SU-DHL-6 (cell line): ENCODE results near the gene RAB11FIP3.
A peak's percentile ranks its signal among the peaks of the same experiment; 100 is the strongest.
"Not testable (repeated sequence)": the region's sequence is repeated elsewhere in the genome, so short reads cannot be mapped to it uniquely, and the experiment has no call there.

Experiments used
- H2AFZ ChIP-seq: fragments of 200-600 bp; sonication (generic); 2 replicates; pipeline ENCODE4 v1.6.1; 2014; ENCODE audit warnings: low read depth, mild to moderate bottlenecking, moderate library complexity, mixed read lengths, antibody characterized with exemption, low read length; ENCODE audit not compliant: severe bottlenecking
- H3F3A ChIP-seq: fragments of 200-600 bp; shearing (Covaris generic); 2 replicates; pipeline ENCODE4 v1.6.0; 2016; ENCODE audit warnings: antibody characterized with exemption, mild to moderate bottlenecking; ENCODE audit not compliant: insufficient read depth
- H3K27ac ChIP-seq: fragments of 200-600 bp; sonication (generic); 2 replicates; pipeline ENCODE4 v1.5.1; 2016; ENCODE audit warnings: low read depth, mild to moderate bottlenecking, low read length, moderate library complexity, mixed read lengths
- H3K27me3 ChIP-seq: fragments of 200-600 bp; sonication (generic), shearing (Covaris generic); 2 replicates; pipeline ENCODE4 v1.6.0; 2014; ENCODE audit warnings: mild to moderate bottlenecking, low read length
- H3K36me3 ChIP-seq: fragments of 200-600 bp; sonication (generic); 2 replicates; pipeline ENCODE4 v1.6.1; 2014; ENCODE audit warnings: mild to moderate bottlenecking, low read length, mixed read lengths
- H3K4me2 ChIP-seq: fragments of 300-600, 200-600 bp; shearing (Covaris generic), sonication (generic); 2 replicates; pipeline ENCODE4 v1.6.0; 2014; ENCODE audit warnings: low read length, low read depth, mild to moderate bottlenecking; ENCODE audit not compliant: poor library complexity, severe bottlenecking
- H3K4me3 ChIP-seq: fragments of 200-600 bp; sonication (generic); 2 replicates; pipeline ENCODE4 v1.5.1; 2014; ENCODE audit warnings: antibody characterized with exemption, low read length, mild to moderate bottlenecking, mixed read lengths; ENCODE audit not compliant: insufficient read depth, poor library complexity, severe bottlenecking
- H3K79me2 ChIP-seq: fragments of 200-600 bp; sonication (generic); 2 replicates; pipeline ENCODE4 v1.6.1; 2014; ENCODE audit warnings: mild to moderate bottlenecking, low read length, moderate library complexity; ENCODE audit not compliant: insufficient read depth
- H3K9ac ChIP-seq: fragments of 200-600 bp; sonication (generic); 2 replicates; pipeline ENCODE4 v1.7.0; 2014; ENCODE audit warnings: mild to moderate bottlenecking, low read length
- H3K9me2 ChIP-seq: fragments of 200-600 bp; sonication (generic); replicated peaks from 2 replicates; pipeline ENCODE4 v1.6.1; 2014; ENCODE audit warnings: low read length; ENCODE audit not compliant: insufficient read depth
- H3K9me3 ChIP-seq: fragments of 200-600 bp; sonication (generic); 2 replicates; pipeline ENCODE4 v1.6.1; 2014; ENCODE audit warnings: low read length, mixed read lengths; ENCODE audit not compliant: insufficient read depth
- H4K20me1 ChIP-seq: fragments of 200-600 bp; sonication (generic); 2 replicates; pipeline ENCODE4 v1.6.1; 2014; ENCODE audit warnings: low read depth, mild to moderate bottlenecking, antibody characterized with exemption, low read length, moderate library complexity, mixed read lengths
- EZH2phosphoT487 ChIP-seq: fragments of 200-600 bp; sonication (generic), shearing (Covaris generic); conservative IDR thresholded peaks from 2 replicates; pipeline ENCODE4 v1.6.1; 2018; ENCODE audit warnings: mild to moderate bottlenecking, antibody characterized with exemption, low read length, moderate library complexity, mixed read lengths
- TF ChIP-seq, protein P1 (sequence below): fragments of 200-600 bp; sonication (generic); IDR thresholded peaks from one replicate; pipeline ENCODE4 v1.5.1; 2017; ENCODE audit warnings: antibody characterized with exemption, mild to moderate bottlenecking, low read length, moderate library complexity; ENCODE audit not compliant: insufficient read depth, poor library complexity, severe bottlenecking

The RAB11FIP3 gene

DNA sequence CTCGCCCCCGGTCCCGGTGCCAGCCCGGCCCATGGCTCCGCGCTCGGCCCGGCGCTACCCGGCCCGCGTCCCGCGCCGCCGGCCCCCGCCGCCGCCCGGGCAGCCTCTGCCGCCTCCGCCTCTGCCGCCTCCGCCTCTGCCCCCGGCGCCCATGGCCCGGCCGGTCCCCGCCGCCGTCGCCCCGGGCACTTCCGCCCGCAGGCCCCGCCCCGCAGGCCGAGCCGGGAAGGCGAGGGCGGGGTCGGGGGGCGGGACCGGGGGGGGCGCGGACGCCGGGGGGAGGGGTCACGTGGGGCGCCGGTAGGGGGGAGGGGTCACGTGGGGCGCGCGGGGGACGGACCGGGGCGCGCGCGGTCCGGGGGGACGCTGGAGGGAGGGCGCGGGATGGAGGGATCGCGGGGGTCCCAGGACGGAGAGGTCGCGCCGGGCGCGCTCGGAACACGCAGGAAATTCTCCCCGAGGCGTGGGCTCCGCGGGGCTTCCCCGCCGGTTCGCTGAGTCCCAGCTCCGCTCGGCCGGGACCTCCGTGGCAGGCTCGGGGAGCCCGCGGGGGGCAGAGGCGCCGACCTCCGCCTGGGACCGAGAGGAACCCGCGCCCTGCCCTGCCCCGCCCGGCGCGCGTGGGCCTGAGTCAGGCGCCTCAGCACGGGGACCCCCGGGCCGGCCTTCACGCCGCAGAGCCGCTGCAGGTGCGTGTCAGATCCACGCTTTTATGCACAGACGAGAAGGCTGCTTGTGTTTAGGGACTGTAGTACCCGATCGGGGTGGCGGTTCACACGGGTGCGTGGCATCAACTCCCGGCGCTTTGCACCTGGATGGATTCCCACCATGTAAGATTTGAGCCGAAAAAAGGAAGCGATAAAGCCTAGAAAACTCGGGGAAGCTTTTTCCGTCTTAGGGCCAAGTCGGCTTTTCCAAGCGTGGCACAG is 43.4 kb upstream of the RAB11FIP3 start, which contains the start of gene PGAP6:
Gene PGAP6, minus strand, starts transcription at position 190 of the 929 bp plus-strand sequence. Its CDS starts 157 bp downstream, at position 33.
- H3K9ac ChIP-seq, result peak within 1 kb of the TSS; percentile 89
- no peaks in the 10 kb centered on the region for H4K20me1 ChIP-seq
- H2AFZ ChIP-seq, result peak within 1 kb of the TSS; percentile 66
- H3K4me2 ChIP-seq, result peak within 1 kb of the TSS; percentile 76
- H3F3A ChIP-seq, result peaks cover 11% of the 10 kb centered on the region
- no peaks in the 10 kb centered on the region for H3K9me3 ChIP-seq
- peak within 1 kb of the TSS; percentile 59 for H3K27ac ChIP-seq
- no peaks in the 10 kb centered on the region for H3K36me3 ChIP-seq
- H3K79me2 ChIP-seq, result peaks cover 3% of the 10 kb centered on the region; the same call in 1 of the 2 replicates
- peak within 1 kb of the TSS; percentile 88 for H3K4me3 ChIP-seq
- no peak for TF ChIP-seq EZH2phosphoT487
- TF ChIP-seq, protein P1, sequence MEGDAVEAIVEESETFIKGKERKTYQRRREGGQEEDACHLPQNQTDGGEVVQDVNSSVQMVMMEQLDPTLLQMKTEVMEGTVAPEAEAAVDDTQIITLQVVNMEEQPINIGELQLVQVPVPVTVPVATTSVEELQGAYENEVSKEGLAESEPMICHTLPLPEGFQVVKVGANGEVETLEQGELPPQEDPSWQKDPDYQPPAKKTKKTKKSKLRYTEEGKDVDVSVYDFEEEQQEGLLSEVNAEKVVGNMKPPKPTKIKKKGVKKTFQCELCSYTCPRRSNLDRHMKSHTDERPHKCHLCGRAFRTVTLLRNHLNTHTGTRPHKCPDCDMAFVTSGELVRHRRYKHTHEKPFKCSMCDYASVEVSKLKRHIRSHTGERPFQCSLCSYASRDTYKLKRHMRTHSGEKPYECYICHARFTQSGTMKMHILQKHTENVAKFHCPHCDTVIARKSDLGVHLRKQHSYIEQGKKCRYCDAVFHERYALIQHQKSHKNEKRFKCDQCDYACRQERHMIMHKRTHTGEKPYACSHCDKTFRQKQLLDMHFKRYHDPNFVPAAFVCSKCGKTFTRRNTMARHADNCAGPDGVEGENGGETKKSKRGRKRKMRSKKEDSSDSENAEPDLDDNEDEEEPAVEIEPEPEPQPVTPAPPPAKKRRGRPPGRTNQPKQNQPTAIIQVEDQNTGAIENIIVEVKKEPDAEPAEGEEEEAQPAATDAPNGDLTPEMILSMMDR, result no peak
- H3K27me3 ChIP-seq, result no peaks in the 10 kb centered on the region
- no peaks in the 10 kb centered on the region for H3K9me2 ChIP-seq

DNA sequence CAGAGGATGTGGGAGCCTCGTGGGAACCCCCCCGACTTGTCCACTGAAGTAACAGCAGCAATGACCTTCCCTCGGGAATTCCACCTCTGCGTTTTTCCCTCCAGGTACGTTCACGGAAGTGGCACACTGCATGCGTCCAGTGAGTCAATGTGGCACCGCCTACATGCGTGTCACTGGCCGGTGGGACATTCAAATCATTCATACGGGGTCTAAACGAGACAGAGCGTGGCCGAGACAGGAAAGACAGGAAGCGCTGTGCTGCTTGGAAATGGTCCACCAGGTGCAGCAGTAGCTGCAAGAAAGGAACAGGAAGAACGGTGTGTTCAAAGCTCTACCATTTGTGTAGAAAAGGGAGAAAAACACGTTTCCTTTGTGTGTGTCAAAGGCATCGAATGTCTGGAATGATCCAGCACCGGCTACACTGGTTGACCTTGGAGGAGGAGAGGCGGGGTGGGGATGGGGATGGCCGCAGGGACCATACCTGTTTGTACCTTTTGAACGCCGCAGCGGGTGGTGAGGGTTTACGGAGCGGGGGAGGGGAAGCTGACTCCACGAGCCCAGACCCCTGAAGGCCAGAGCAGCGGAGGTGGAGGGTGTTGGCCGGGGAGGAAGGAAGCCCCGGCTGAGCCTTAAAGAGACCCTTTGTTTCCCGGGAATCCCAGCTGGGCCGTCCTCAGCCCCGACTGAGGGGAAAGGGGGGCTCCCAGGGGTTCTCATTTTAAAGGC is 42.0 kb upstream of the RAB11FIP3 start:
- no peaks in the 10 kb centered on the region for H3K9me3 ChIP-seq
- H3K4me3 ChIP-seq, result peak overlapping the region; percentile 76
- H3F3A ChIP-seq, result peaks cover 11% of the 10 kb centered on the region
- TF ChIP-seq, protein P1, result no peak
- TF ChIP-seq EZH2phosphoT487, result no peak
- no peaks in the 10 kb centered on the region for H4K20me1 ChIP-seq
- peak overlapping the region; percentile 70 for H3K9ac ChIP-seq
- no peak overlapping the region for H2AFZ ChIP-seq
- no peaks in the 10 kb centered on the region for H3K9me2 ChIP-seq
- no peaks in the 10 kb centered on the region for H3K27me3 ChIP-seq
- no peaks in the 10 kb centered on the region for H3K36me3 ChIP-seq
- peaks cover 3% of the 10 kb centered on the region; the same call in 1 of the 2 replicates for H3K79me2 ChIP-seq
- H3K4me2 ChIP-seq, result peak overlapping the region; percentile 76
- H3K27ac ChIP-seq, result peak overlapping the region; percentile 59

DNA sequence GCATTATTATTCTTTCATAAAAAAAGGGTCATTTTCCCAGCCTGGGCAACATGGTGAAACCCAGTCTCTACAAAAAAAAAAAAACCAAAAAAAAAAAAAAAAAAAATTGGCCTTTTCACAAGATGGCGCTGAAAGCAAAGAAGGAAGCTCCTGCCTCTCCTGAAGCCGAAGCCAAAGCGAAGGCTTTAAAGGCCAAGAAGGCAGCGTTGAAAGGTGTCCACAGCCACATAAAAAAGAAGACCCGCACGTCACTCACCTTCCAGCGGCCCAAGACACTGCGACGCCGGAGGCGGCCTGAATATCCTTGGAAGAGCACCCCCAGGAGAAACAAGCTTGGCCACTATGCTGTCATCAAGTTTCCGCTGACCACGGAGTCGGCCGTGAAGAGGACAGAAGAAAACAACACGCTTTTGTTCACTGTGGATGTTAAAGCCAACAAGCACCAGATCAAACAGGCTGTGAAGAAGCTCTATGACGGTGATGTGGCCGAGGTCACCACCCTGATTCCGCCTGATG is 38.8 kb upstream of the RAB11FIP3 start:
- Histone ChIP-seq H3K9ac (no peak overlapping the region), H3K9me3 (no peaks in the 10 kb centered on the region), H3K27ac (no peak overlapping the region), H3K27me3 (no peaks in the 10 kb centered on the region), H3K79me2 (no peaks in the 10 kb centered on the region), H3K9me2 (no peaks in the 10 kb centered on the region), H3K4me3 (no peak overlapping the region), H2AFZ (no peak overlapping the region), H3K36me3 (no peaks in the 10 kb centered on the region), H3F3A (peaks cover 11% of the 10 kb centered on the region), H3K4me2 (no peak overlapping the region), H4K20me1 (no peaks in the 10 kb centered on the region)
- TF ChIP-seq, protein P1, result no peak
- TF ChIP-seq EZH2phosphoT487, result no peak

DNA sequence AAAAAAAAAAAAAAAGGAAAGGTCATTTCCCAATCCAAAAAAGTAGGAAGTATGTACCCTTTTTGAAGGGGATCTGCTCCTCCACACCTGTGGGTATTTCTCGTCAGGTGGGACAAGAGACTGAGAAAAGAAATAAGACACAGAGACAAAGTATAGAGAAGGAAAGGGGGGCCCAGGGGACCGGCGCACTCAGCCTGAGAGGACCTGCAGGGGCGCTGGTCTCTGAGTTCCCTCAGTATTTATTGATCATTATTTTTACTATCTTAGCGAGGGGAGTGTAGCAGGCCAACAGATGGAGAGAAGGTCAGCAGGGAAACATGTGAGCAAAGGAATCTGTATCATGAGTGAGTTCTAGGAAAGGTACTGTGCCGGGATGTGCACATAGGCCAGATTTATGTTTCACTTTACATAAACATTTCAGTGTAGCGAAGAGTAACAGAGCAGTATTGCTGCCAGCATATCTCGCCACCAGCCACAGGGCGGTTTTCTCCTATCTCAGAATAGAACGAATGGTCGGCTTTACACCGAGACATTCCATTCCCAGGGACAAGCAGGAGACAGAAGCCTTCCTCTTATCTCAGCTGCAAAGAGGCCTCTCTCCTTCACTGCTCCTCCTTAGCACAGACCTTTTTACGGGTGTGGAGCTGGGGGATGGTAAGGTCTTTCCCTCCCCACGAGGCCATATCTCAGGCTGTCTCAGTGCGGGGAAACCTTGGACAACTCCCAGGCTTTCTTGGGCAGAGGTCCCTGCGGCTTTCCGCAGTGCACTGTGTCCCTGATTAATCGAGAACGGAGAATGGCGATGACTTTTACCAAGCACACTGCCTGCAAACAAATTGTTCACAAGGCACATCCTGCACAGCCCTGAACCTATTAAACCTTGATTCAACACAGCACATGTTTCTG is 37.4 kb upstream of the RAB11FIP3 start:
- not testable (repeated sequence) for H3K4me3 ChIP-seq, H3K79me2 ChIP-seq, H3K9me2 ChIP-seq, H2AFZ ChIP-seq, H4K20me1 ChIP-seq, H3K9ac ChIP-seq, H3K27ac ChIP-seq, H3K4me2 ChIP-seq, H3F3A ChIP-seq, H3K9me3 ChIP-seq, H3K36me3 ChIP-seq, H3K27me3 ChIP-seq
